ENCODE measurements around the gene ZNF414.

Gene ZNF414

DNA sequence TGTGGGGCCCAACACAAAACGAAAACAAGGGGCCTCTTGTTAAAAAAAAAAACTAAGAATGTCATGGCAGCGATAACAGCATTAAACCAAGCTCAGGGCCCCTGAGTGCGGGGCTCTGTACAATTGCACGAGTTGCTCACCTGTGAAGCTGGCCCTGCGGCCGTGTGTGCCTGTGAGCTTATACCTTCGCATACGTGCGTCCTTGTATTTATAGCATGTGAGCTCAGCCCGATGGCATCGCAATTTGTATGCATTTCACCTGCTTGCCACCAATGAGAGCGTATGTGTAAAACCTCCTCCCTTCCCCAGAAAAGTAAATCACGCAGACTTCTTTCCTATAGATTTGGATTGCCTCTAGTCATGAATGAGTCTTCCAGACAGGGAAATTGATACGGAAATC lies 52.1 kb downstream of the ZNF414 start:
- no peak for FAIRE-seq

DNA sequence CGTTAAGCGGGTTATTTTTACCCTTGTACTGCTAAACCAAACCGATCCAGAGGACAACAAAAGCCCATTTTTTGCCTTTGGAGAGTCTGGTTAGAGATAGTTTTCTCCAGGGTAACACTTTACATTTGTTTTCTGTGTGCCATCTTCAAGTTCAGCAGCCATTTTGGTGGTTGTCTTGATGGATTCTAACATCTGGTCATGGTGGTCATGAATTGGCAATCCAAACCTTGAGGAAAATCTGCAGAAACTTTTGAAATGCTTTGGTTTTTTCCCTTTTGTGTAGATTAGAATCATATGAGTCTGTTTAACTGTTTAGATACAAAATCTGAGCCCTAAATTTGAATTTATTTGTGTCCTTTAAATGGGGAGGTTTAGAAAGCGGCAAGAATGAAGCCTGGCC lies 52.6 kb downstream of the ZNF414 start:
- no peak for FAIRE-seq

DNA sequence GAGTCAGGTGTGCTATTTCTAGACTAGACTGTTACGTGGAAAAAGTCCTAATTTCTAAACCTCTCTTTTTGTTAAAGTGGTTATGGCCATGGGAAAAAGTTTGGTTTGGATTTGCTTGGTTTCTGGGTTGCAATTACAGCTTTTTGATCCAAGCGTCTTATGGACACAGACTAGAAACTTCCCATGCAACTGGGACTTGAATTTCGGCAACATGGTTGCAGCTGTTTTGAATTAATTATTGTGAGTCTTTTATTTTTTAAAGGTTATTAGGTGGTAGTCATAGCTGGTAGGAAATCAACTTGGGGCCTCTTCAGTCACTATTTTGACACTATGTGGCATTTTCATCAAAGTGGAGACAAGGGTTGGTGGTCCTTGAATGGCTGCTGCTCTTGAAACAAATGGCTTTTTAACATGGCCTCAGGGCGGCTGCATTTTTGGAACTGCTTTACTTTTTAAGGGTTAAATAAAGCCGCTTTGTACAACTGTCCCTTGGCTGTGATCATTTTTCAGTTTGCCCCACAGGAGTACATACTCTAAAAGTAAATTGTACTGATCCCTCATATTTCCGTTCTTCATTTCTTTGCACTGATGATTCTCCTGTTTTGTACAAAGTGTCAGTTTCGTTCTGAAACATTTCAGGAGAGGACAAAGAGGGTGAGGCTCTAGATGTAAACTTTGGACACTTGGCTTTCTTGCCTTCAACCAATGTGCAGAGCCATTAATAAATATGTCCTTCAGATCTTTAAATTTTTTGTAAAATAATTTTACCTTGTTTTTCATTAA lies 53.3 kb downstream of the ZNF414 start:
- FAIRE-seq: no peak
